ENCODE measurements around the gene NGRN. TPM values are rescaled to one million over a fixed set of nuclear protein-coding genes. Genes with fewer than 3 reads are reported as not detected.
A peak's percentile ranks its signal among the peaks of the same experiment; 100 is the strongest.

Gene NGRN
- 10 to 100 TPM; 24.0 to 29.5 (median 26.4) TPM for total RNA-seq
- long read RNA-seq, full-length matches to known transcripts, result 26 of 26 reads
- long read RNA-seq, partial matches to known transcripts, result 0 of 26 reads
- long read RNA-seq, other reads (novel, unspliced or antisense), result 0 of 26 reads

- no peaks in the 10 kb centered on the region for H3K9me3 ChIP-seq
- under 1% methylated on average over 26 of the region's 59 CpGs for WGBS (ENCODE audit: insufficient coverage, low coverage, low lambda C conversion rate, missing lambda C conversion rate)
- intact Hi-C loops (cut with DNase I), result no loop called here
- no peaks in the 10 kb centered on the region for H3K27me3 ChIP-seq
- peak within 1 kb of the TSS; percentile 70 to 98 (median 83) for H3K4me3 ChIP-seq
- ATAC-seq (peak; percentile 92 to 96 (median 94)), DNase-seq (peak; percentile 93 to 96 (median 95))
- H3K36me3 ChIP-seq, result peaks cover 0 to 18% (median 3%) of the 10 kb centered on the region in 4 donors
- peak within 1 kb of the TSS; percentile 82 to 95 (median 86) for H3K27ac ChIP-seq
- peaks cover 0 to 29% (median 15%) of the 10 kb centered on the region in 4 donors for H3K4me1 ChIP-seq
- TF ChIP-seq, protein P1, sequence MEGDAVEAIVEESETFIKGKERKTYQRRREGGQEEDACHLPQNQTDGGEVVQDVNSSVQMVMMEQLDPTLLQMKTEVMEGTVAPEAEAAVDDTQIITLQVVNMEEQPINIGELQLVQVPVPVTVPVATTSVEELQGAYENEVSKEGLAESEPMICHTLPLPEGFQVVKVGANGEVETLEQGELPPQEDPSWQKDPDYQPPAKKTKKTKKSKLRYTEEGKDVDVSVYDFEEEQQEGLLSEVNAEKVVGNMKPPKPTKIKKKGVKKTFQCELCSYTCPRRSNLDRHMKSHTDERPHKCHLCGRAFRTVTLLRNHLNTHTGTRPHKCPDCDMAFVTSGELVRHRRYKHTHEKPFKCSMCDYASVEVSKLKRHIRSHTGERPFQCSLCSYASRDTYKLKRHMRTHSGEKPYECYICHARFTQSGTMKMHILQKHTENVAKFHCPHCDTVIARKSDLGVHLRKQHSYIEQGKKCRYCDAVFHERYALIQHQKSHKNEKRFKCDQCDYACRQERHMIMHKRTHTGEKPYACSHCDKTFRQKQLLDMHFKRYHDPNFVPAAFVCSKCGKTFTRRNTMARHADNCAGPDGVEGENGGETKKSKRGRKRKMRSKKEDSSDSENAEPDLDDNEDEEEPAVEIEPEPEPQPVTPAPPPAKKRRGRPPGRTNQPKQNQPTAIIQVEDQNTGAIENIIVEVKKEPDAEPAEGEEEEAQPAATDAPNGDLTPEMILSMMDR (IDR thresholded peaks at IDR 0.05), result no peak
- peak; percentile 95 for TF ChIP-seq POLR2A (IDR thresholded peaks at IDR 0.05)
Observed at GRCh38 chr15:90265271-90266060, at the start of gene NGRN. Gene NGRN, plus strand, starts transcription at chr15:90265672. Its CDS starts 41 bp downstream, at chr15:90265713.

DNA sequence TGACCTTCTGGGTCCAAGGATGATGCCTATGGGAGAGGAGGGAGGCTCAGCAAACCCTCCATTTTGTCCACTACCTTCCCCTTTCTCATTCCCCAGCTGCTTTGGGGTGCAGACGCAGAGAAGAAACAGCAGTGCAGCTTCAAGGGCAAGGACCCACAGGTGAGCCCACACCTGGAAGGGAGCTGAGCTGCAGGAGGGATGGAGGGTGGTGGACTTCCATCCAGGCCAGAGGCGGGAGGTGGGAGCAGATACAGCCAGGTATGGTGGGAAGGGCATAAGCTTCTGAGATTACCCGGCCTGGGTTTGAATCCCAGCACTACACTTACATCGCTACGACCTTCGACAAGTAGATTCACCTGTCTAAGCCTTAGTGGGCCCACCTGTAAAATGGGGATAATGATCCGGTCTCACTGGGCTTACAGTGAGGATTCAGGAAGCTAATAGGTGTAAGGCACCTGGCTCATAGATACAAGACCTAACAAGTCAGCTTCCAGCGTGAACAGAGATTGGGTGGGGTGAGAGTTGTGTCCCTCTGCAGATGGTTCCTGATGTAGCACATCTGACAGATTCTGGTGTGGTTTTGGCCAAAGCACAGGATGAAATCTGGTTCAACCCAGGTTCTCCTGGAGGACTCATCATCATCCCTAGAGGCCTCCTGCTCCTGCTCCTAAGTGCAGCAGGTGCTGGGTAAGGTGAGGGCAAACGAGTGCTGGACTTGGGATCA, 47.6 kb upstream of the NGRN start:
- Histone ChIP-seq H3K27ac (no peak overlapping the region), H3K4me3 (no peak overlapping the region), H3K36me3 (peaks cover 0 to 18% (median 2%) of the 10 kb centered on the region in 4 donors), H3K4me1 (peaks cover 0 to 23% (median 3%) of the 10 kb centered on the region in 4 donors), H3K27me3 (no peaks in the 10 kb centered on the region), H3K9me3 (no peaks in the 10 kb centered on the region)
- DNase-seq, result no peak
- intact Hi-C loops (cut with DNase I), result loop anchor here (10.0 kb wide), 1 partner anchor 53 kb away; no protein-coding TSS in a partner anchor
- TF ChIP-seq, protein P1 (IDR thresholded peaks at IDR 0.05), result no peak
- no peak for TF ChIP-seq POLR2A (IDR thresholded peaks at IDR 0.05)
- no peak for ATAC-seq
- 76% methylated on average over 7 of the region's 9 CpGs for WGBS (ENCODE audit: insufficient coverage, low coverage, low lambda C conversion rate, missing lambda C conversion rate)

GRCh38 chr15:90219421-90220141, 45.9 kb upstream of the NGRN start:
- DNase-seq, result peak in 1 of 3 donors; percentile 42
- TF ChIP-seq, protein P1 (IDR thresholded peaks at IDR 0.05), result peak; percentile 51 to 63 (median 57)
- TF ChIP-seq POLR2A (IDR thresholded peaks at IDR 0.05), result no peak
- peak; percentile 53 to 63 (median 56) for ATAC-seq
- no peak overlapping the region for H3K4me3 ChIP-seq
- H3K27me3 ChIP-seq, result no peaks in the 10 kb centered on the region
- peaks cover 4 to 34% (median 15%) of the 10 kb centered on the region in 4 donors for H3K36me3 ChIP-seq
- H3K9me3 ChIP-seq, result no peaks in the 10 kb centered on the region
- H3K27ac ChIP-seq, result no peak overlapping the region
- H3K4me1 ChIP-seq, result peaks cover 0 to 11% (median 0%) of the 10 kb centered on the region in 4 donors
- intact Hi-C loops (cut with DNase I), result loop anchor here (10.0 kb wide), 2 partner anchors 55 to 75 kb away; no protein-coding TSS in a partner anchor
- WGBS (ENCODE audit: insufficient coverage, low coverage, low lambda C conversion rate, missing lambda C conversion rate), result 40% methylated on average over 2 of the region's 17 CpGs

Measured in right lobe of liver (tissue), 6 donors.